OCI-LY7 (cell line): ENCODE measurements around the gene PHYKPL. TPM values are rescaled to one million over a fixed set of nuclear protein-coding genes. Genes with fewer than 3 reads are reported as not detected.

Experiments used
- BruUV-seq: library from RNA; stranded (reverse); fragments of 400-500 nt; replicated peaks from 2 replicates; lab custom pipeline; 2021; lab: Mats Ljungman, UMichigan
- CTCF ChIA-PET: fragments of 300-600 bp; sonication (Branson Sonifier 250); formaldehyde crosslinking; loops from one replicate; lab custom pipeline; 2022; ENCODE audit warnings: antibody characterized with exemption; ENCODE audit not compliant: unreplicated experiment; lab: Charles Lee
- POLR2A ChIA-PET: fragments of 300-600 bp; sonication (Branson Sonifier 250); formaldehyde crosslinking; loops from one replicate; lab custom pipeline; 2022; ENCODE audit warnings: antibody characterized with exemption; lab: Charles Lee
- DNase-seq: peaks from one replicate; pipeline ENCODE4 v3.0.0-alpha.2; 2015; ENCODE audit warnings: low spot score
- H2AFZ ChIP-seq: fragments of 200-600 bp; sonication (generic), shearing (Covaris generic); 2 replicates; pipeline ENCODE4 v1.6.1; 2014; ENCODE audit warnings: mild to moderate bottlenecking, antibody characterized with exemption, low read length, moderate library complexity
- H3K27ac ChIP-seq: fragments of 200-600 bp; sonication (generic); 2 replicates; pipeline ENCODE4 v1.5.1; 2014; ENCODE audit warnings: mixed run types, low read depth, mild to moderate bottlenecking, moderate library complexity, low read length, inconsistent platforms; ENCODE audit not compliant: poor library complexity, severe bottlenecking
- H3K36me3 ChIP-seq: fragments of 200-600 bp; sonication (generic); 2 replicates; pipeline ENCODE4 v1.6.1; 2014; ENCODE audit warnings: mild to moderate bottlenecking, antibody characterized with exemption, low read length, moderate library complexity, mixed read lengths; ENCODE audit not compliant: insufficient read depth
- H3K4me1 ChIP-seq: fragments of 200-600 bp; sonication (generic); 2 replicates; pipeline ENCODE4 v1.5.1; 2014; ENCODE audit warnings: mild to moderate bottlenecking, low read length; ENCODE audit not compliant: insufficient read depth, poor library complexity, severe bottlenecking
- H3K4me2 ChIP-seq: fragments of 200-600 bp; sonication (generic); 2 replicates; pipeline ENCODE4 v1.6.1; 2014; ENCODE audit warnings: mild to moderate bottlenecking, low read length
- H3K4me3 ChIP-seq: fragments of 200-600 bp; sonication (generic); 2 replicates; pipeline ENCODE4 v1.5.1; 2014; ENCODE audit warnings: mild to moderate bottlenecking, low read depth, low read length; ENCODE audit not compliant: poor library complexity, severe bottlenecking
- H3K79me2 ChIP-seq: fragments of 200-600 bp; sonication (generic); 2 replicates; pipeline ENCODE4 v1.6.1; 2016; ENCODE audit warnings: low read depth, mild to moderate bottlenecking, low read length, moderate library complexity, mixed read lengths; ENCODE audit not compliant: insufficient read depth
- H3K9me2 ChIP-seq: fragments of 200-600 bp; sonication (generic); 2 replicates; pipeline ENCODE4 v1.6.1; 2016; ENCODE audit warnings: mild to moderate bottlenecking, low read length, mixed read lengths; ENCODE audit not compliant: insufficient read depth
- H3K9me3 ChIP-seq: fragments of 200-600 bp; sonication (generic); 2 replicates; pipeline ENCODE4 v1.6.1; 2014; ENCODE audit warnings: mild to moderate bottlenecking, mixed run types, low read length, mixed read lengths
- H4K20me1 ChIP-seq: fragments of 200-600 bp; sonication (generic); 2 replicates; pipeline ENCODE4 v1.6.1; 2014; ENCODE audit warnings: mild to moderate bottlenecking, antibody characterized with exemption, low read length, moderate library complexity, mixed read lengths; ENCODE audit not compliant: insufficient read depth
- EZH2phosphoT487 ChIP-seq: fragments of 200-600 bp; sonication (generic); IDR thresholded peaks from 2 replicates; pipeline ENCODE4 v1.6.1; 2018; ENCODE audit warnings: low read depth, borderline replicate concordance, mild to moderate bottlenecking, mixed run types, antibody characterized with exemption, low read length, moderate library complexity, mixed read lengths
- intact Hi-C: fragments of 100-400 bp; cut with micrococcal nuclease; formaldehyde crosslinking; loops from one replicate; pipeline ENCODE4 v1.10.0; 2022; ENCODE audit not compliant: unreplicated experiment
- total RNA-seq, 2 experiments: library from RNA; depleted of rRNA in 1 of 2; stranded (reverse); fragments of >200 nt in 1 of 2; shearing (Covaris generic) in 1 of 2; gene quantifications; 2 replicates each; pipeline ENCODE4 v1.2.3, GENCODE V29; 2014 to 2022
- TF ChIP-seq, protein P1 (sequence below): fragments of 200-600 bp; sonication (generic); conservative IDR thresholded peaks from 2 replicates; pipeline ENCODE4 v1.5.1; 2014; ENCODE audit warnings: mild to moderate bottlenecking, antibody characterized with exemption, low read length, moderate library complexity, mixed read lengths

The PHYKPL gene
- total RNA-seq, 2 experiments from 2014 or later, result 86.3 to 146 TPM

GRCh38 chr5:178267876-178268275 is 35.3 kb upstream of the PHYKPL start:
- no peak for TF ChIP-seq EZH2phosphoT487
- TF ChIP-seq, protein P1, sequence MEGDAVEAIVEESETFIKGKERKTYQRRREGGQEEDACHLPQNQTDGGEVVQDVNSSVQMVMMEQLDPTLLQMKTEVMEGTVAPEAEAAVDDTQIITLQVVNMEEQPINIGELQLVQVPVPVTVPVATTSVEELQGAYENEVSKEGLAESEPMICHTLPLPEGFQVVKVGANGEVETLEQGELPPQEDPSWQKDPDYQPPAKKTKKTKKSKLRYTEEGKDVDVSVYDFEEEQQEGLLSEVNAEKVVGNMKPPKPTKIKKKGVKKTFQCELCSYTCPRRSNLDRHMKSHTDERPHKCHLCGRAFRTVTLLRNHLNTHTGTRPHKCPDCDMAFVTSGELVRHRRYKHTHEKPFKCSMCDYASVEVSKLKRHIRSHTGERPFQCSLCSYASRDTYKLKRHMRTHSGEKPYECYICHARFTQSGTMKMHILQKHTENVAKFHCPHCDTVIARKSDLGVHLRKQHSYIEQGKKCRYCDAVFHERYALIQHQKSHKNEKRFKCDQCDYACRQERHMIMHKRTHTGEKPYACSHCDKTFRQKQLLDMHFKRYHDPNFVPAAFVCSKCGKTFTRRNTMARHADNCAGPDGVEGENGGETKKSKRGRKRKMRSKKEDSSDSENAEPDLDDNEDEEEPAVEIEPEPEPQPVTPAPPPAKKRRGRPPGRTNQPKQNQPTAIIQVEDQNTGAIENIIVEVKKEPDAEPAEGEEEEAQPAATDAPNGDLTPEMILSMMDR, result no peak
- no peaks in the 10 kb centered on the region for H3K36me3 ChIP-seq
- H3K4me3 ChIP-seq, result no peak overlapping the region
- no peaks in the 10 kb centered on the region for H3K79me2 ChIP-seq
- no peak overlapping the region for H3K4me2 ChIP-seq
- no peak overlapping the region for H3K27ac ChIP-seq
- H4K20me1 ChIP-seq, result no peaks in the 10 kb centered on the region
- ChIA-PET POLR2A (no interaction called here), CTCF (no interaction called here)
- H2AFZ ChIP-seq, result no peak overlapping the region
- H3K9me3 ChIP-seq, result no peaks in the 10 kb centered on the region
- no TSS peak for BruUV-seq
- no peaks in the 10 kb centered on the region for H3K9me2 ChIP-seq
- intact Hi-C loops, result no loop called here
- H3K4me1 ChIP-seq, result no peaks in the 10 kb centered on the region
- DNase-seq, result no peak

DNA sequence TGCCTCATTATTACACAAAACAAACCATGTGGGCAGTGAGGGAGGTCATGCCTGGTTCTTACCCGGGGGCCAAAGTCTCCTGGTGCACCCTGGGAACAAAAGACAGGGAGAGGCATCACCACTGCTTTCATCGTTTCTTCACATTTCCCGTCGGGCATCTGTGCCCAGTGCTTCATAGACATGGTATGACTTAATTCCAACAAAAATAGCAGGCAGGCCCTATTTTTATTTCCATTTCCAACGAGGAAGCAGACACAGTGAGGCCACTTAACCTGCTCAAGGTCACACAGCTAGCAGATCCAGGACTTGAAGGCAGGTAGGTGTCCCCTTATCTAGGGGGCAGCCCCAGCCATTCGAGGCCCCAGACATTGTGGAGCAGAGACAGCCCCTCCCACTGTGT is 34.6 kb upstream of the PHYKPL start:
- no peaks in the 10 kb centered on the region for H3K36me3 ChIP-seq
- H3K9me3 ChIP-seq, result no peaks in the 10 kb centered on the region
- TF ChIP-seq, protein P1, result no peak
- no peak for TF ChIP-seq EZH2phosphoT487
- ChIA-PET CTCF (no interaction called here), POLR2A (no interaction called here)
- H3K79me2 ChIP-seq, result no peaks in the 10 kb centered on the region
- H2AFZ ChIP-seq, result no peak overlapping the region
- intact Hi-C loops, result no loop called here
- H3K9me2 ChIP-seq, result no peaks in the 10 kb centered on the region
- H3K4me3 ChIP-seq, result no peak overlapping the region
- H3K4me1 ChIP-seq, result no peaks in the 10 kb centered on the region
- no TSS peak for BruUV-seq
- no peak overlapping the region for H3K27ac ChIP-seq
- no peaks in the 10 kb centered on the region for H4K20me1 ChIP-seq
- H3K4me2 ChIP-seq, result no peak overlapping the region
- DNase-seq, result no peak

DNA sequence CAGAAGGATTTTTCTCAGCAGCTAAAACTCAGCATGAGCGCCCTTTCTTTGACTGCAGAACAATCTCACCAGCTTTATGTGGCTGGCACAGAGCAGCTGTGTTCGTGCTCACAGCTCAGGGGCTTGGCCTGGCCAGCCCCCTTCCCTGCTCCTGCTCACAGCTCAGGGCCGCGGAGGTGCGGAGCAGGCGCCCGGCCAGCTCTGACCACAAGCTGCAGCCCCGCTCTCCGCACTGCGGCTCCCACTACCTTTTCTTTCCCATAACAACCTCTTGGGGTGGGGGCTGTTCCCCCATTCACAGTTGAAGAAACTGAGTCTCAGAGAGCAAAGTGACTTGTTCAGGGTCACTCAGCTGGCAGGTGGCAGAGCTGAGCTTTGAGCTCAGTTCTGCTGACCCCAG is 34.0 kb upstream of the PHYKPL start:
- no peak for DNase-seq
- no peak overlapping the region for H3K4me3 ChIP-seq
- H4K20me1 ChIP-seq, result no peaks in the 10 kb centered on the region
- no peaks in the 10 kb centered on the region for H3K4me1 ChIP-seq
- no peaks in the 10 kb centered on the region for H3K36me3 ChIP-seq
- H3K27ac ChIP-seq, result no peak overlapping the region
- intact Hi-C loops, result no loop called here
- no TSS peak for BruUV-seq
- CTCF ChIA-PET, result interaction anchor here (0.7 kb wide), 1 partner anchor 17 kb away, joined by 3 read pairs; no protein-coding TSS in a partner anchor
- no peaks in the 10 kb centered on the region for H3K9me2 ChIP-seq
- no peaks in the 10 kb centered on the region for H3K79me2 ChIP-seq
- no peak for TF ChIP-seq EZH2phosphoT487
- TF ChIP-seq, protein P1, result no peak
- no peak overlapping the region for H2AFZ ChIP-seq
- no peak overlapping the region for H3K4me2 ChIP-seq
- POLR2A ChIA-PET, result no interaction called here
- no peaks in the 10 kb centered on the region for H3K9me3 ChIP-seq
